Mesendoderm (in vitro differentiated cells): Measurements from ENCODE around the gene HOXA6.

Source experiments
- DNase-seq: peaks from one replicate; pipeline ENCODE4 v3.0.0; 2013
- H2AK5ac ChIP-seq: 2 replicates; pipeline ENCODE4 v1.6.1; 2013; ENCODE audit warnings: low read length, inconsistent platforms
- H2BK120ac ChIP-seq: 2 replicates; pipeline ENCODE4 v1.6.1; 2013; ENCODE audit warnings: low read depth, mild to moderate bottlenecking, low read length, moderate library complexity, mixed read lengths
- H2BK15ac ChIP-seq: replicated peaks from 2 replicates; pipeline ENCODE4 v1.6.1; 2013; ENCODE audit warnings: low read depth, mild to moderate bottlenecking, moderate library complexity
- H2BK5ac ChIP-seq: 2 replicates; pipeline ENCODE4 v1.6.1; 2013; ENCODE audit warnings: low read length, inconsistent platforms
- H3K18ac ChIP-seq: 2 replicates; pipeline ENCODE4 v1.6.1; 2013; ENCODE audit warnings: mild to moderate bottlenecking, low read length, mixed read lengths
- H3K23ac ChIP-seq: one replicate; pipeline ENCODE4 v1.6.1; 2013; ENCODE audit warnings: low read length
- H3K27ac ChIP-seq: 2 replicates; pipeline ENCODE4 v1.5.1; 2013; ENCODE audit warnings: low read depth, mild to moderate bottlenecking, inconsistent platforms, low read length, moderate library complexity
- H3K27me3 ChIP-seq: 2 replicates; pipeline ENCODE4 v1.6.1; 2013; ENCODE audit warnings: low read length, control low read depth, mild to moderate bottlenecking, inconsistent platforms; ENCODE audit not compliant: insufficient read depth, poor library complexity
- H3K36me3 ChIP-seq: 2 replicates; pipeline ENCODE4 v1.6.1; 2013; ENCODE audit warnings: low read length, inconsistent platforms; ENCODE audit not compliant: control insufficient read depth, insufficient read depth
- H3K4ac ChIP-seq: one replicate; pipeline ENCODE4 v1.6.1; 2013; ENCODE audit warnings: low read depth, mild to moderate bottlenecking, low read length, moderate library complexity
- H3K4me1 ChIP-seq: 2 replicates; pipeline ENCODE4 v1.6.1; 2013; ENCODE audit warnings: low read depth, low read length, inconsistent platforms; ENCODE audit not compliant: control insufficient read depth
- H3K4me2 ChIP-seq: 2 replicates; pipeline ENCODE4 v1.6.1; 2013; ENCODE audit warnings: low read length
- H3K4me3 ChIP-seq: 2 replicates; pipeline ENCODE4 v1.5.1; 2013; ENCODE audit warnings: mild to moderate bottlenecking, low read length
- H3K56ac ChIP-seq: one replicate; pipeline ENCODE4 v1.6.1; 2013; ENCODE audit warnings: low read length
- H3K79me1 ChIP-seq: 2 replicates; pipeline ENCODE4 v1.6.1; 2013; ENCODE audit warnings: low read length, inconsistent platforms
- H3K79me2 ChIP-seq: 2 replicates; pipeline ENCODE4 v1.6.1; 2013; ENCODE audit warnings: mild to moderate bottlenecking, low read length; ENCODE audit not compliant: control insufficient read depth, insufficient read depth
- H3K9ac ChIP-seq: 2 replicates; pipeline ENCODE4 v1.6.1; 2013; ENCODE audit warnings: low read length, inconsistent platforms
- H4K5ac ChIP-seq: one replicate; pipeline ENCODE4 v1.6.1; 2013; ENCODE audit warnings: low read length
- H4K8ac ChIP-seq: one replicate; pipeline ENCODE4 v1.6.1; 2013; ENCODE audit warnings: low read depth, mild to moderate bottlenecking, control low read depth, low read length, moderate library complexity
- WGBS: extraction: QIAGEN DNeasy Blood & Tissue Kit; methylation state at CpG from one replicate; pipeline ENCODE4 v1.1.7; 2013; ENCODE audit warnings: low lambda C conversion rate, missing lambda C conversion rate; ENCODE audit not compliant: insufficient coverage; ENCODE audit errors: extremely low coverage; 5-methylcytosine and 5-hydroxymethylcytosine counted together

Gene HOXA6

DNA sequence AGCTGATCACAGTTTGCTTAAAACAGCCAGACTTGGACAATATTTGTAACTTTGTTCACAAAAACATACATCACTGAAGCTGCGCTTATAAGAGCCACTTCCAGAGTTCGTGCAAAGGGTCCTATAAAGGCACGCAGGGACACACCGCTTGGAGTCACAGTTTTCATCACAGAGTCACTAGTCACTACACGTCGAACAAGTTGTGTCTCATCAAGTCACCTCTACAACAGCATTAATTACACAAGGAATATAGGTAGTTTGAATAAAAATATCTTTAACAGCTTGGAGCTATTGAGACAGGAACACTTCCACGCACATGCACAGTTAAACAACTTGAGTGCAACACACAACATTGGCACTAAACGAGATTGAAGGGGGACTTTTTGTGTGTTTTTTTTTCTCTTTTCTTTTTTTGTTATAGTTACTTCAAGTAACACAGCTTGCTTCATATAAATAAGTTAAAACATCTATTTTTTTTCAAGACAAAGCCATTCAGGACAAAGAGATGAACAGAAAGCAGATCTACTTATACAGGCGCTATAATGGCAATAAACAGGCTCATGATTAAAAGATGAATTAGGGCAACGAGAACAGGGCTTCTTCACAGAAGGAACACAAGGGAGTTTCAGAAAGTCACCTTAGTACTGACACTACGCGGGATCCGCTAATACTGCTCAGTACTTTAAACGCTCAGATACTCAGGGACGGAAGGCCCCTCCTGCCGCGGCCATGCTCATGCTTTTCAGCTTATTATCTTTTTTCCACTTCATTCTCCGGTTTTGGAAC is 6.2 kb downstream of the HOXA6 start:
- whole genome bisulfite sequencing = no CpG with 5 or more reads among the region's 18 CpGs
- Histone ChIP-seq H3K4me3 (no peak overlapping the region), H3K27me3 (peaks cover 90% of the 10 kb centered on the region)

DNA sequence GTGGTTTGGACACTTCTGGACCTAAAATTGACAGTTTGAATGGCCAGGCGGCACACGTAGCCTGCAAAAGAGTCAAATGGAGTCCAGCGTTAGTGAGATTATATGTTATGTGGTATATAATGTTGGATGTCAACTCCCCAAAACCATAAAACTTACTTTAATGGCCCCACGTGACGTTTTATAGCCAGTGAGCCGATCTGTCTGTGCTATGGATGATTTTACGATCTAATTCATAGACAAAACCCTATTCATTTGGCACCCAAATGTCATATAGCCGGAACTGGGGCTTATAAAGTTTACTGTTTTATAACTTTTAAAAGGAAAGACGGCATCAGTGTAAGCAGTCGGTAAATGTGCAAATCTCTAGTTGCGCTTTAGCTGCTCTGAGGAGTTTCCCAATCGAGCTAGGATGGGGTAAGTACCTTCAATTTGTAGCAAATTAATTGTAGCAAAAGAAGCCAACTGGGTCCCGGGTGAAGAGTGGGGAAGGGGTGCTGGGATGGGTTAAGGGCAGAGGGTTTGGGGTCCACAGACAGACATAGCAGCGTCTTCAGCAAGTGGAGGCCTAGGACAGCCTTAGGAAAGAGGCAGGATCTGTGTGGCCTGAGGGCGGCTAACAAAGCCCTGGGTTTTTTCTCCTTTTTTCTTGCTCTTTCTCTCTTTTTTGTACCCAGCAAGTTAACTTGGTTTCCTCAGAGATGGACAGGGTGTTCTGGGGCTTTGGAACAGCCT is 7.3 kb downstream of the HOXA6 start:
- peaks cover 91% of the 10 kb centered on the region for H3K27me3 ChIP-seq
- WGBS = no CpG with 5 or more reads among the region's 15 CpGs
- H3K79me1 ChIP-seq = no peaks in the 10 kb centered on the region
- no peak overlapping the region for H4K5ac ChIP-seq
- DNase-seq = no peak
- no peak overlapping the region for H2AK5ac ChIP-seq
- H3K4me1 ChIP-seq = no peaks in the 10 kb centered on the region
- H3K4ac ChIP-seq = no peak overlapping the region
- H4K8ac ChIP-seq = no peak overlapping the region
- no peak overlapping the region for H3K23ac ChIP-seq
- H3K4me3 ChIP-seq = no peak overlapping the region
- H3K79me2 ChIP-seq = no peaks in the 10 kb centered on the region
- no peak overlapping the region for H3K56ac ChIP-seq
- no peak overlapping the region for H3K4me2 ChIP-seq
- no peak overlapping the region for H2BK5ac ChIP-seq
- H3K18ac ChIP-seq = no peak overlapping the region
- no peaks in the 10 kb centered on the region for H3K36me3 ChIP-seq
- H3K27ac ChIP-seq = no peak overlapping the region
- H3K9ac ChIP-seq = no peak overlapping the region
- no peak overlapping the region for H2BK120ac ChIP-seq
- H2BK15ac ChIP-seq = no peak overlapping the region

More for the DNA sequence above, 6.2 kb downstream of the HOXA6 start:
- H3K18ac ChIP-seq = no peak overlapping the region
- H3K9ac ChIP-seq = no peak overlapping the region
- no peak overlapping the region for H3K4me2 ChIP-seq
- no peaks in the 10 kb centered on the region for H3K36me3 ChIP-seq
- no peak overlapping the region for H3K4ac ChIP-seq
- no peak overlapping the region for H2BK120ac ChIP-seq
- no peaks in the 10 kb centered on the region for H3K4me1 ChIP-seq
- H2AK5ac ChIP-seq = no peak overlapping the region
- no peak overlapping the region for H3K23ac ChIP-seq
- no peaks in the 10 kb centered on the region for H3K79me1 ChIP-seq
- H3K56ac ChIP-seq = no peak overlapping the region
- no peak overlapping the region for H2BK5ac ChIP-seq
- H3K79me2 ChIP-seq = no peaks in the 10 kb centered on the region
- no peak overlapping the region for H3K27ac ChIP-seq
- H4K5ac ChIP-seq = no peak overlapping the region
- no peak overlapping the region for H2BK15ac ChIP-seq
- no peak for DNase-seq
- no peak overlapping the region for H4K8ac ChIP-seq

DNA sequence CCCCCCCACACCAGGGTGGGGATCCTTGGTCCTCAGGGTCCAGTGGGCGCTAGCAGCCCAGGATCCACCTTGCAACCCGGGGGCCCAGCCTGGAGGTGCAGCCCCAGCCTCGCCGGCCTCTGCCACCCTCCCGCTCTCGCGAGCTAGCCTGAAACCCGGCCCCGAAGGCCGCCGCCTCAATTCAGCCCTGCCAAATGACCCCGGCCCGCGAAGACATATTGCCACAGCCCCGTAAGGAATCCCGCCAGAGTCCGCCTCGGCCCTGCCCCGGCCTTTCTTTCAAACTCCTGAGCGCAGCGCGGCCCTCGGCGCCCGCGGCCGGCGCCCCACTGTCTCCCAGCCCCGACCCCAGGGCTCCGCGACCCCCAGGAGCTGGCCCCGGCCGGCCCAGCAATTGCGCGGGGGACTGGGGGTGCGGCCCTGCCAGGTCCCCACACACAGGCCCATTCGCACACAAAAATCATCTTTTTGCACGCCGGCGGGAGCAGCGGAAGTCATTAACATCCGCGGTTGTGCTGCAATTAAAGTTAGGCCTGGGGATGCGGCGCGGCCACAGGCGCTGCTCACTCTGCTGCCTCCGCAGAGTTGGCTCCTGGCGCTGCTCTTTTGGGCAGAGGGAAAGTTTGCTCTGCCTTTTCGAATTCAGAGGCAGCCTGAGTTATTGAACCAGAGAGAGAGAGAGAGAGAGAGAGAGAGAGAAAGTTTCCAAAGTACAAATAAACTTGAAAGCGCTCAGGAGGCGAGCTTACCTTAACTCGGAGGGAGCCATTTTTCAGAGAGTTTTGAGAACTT is 8.0 kb downstream of the HOXA6 start:
- Histone ChIP-seq H2BK120ac (no peak overlapping the region), H2AK5ac (no peak overlapping the region), H3K56ac (no peak overlapping the region), H3K18ac (no peak overlapping the region), H3K27me3 (peaks cover 89% of the 10 kb centered on the region), H4K8ac (no peak overlapping the region), H3K4ac (no peak overlapping the region), H3K4me3 (no peak overlapping the region), H3K27ac (no peak overlapping the region), H3K4me1 (no peaks in the 10 kb centered on the region), H2BK15ac (no peak overlapping the region), H4K5ac (no peak overlapping the region), H2BK5ac (no peak overlapping the region), H3K4me2 (no peak overlapping the region), H3K36me3 (no peaks in the 10 kb centered on the region), H3K9ac (no peak overlapping the region), H3K79me2 (no peaks in the 10 kb centered on the region), H3K23ac (no peak overlapping the region), H3K79me1 (no peaks in the 10 kb centered on the region)
- no CpG with 5 or more reads among the region's 53 CpGs for WGBS
- no peak for DNase-seq

DNA sequence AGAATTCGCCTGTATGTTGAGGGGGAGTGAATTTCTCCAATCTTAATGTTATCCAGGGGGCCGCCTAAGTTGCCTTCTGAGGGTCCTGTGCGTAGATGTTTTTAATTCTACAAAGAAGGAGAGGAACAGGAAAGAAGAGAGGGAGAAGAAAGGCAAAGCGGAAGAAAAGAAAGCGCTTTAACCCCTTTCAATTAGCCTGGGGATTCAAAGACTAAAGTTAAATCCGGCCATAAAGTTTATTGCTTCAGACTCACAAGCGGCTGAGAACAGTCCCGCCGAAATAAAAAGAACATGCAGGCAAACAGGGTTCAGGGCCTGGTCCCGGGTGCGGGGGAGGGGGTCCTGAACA is 8.6 kb downstream of the HOXA6 start:
- no CpG with 5 or more reads among the region's 11 CpGs for WGBS
- Histone ChIP-seq H3K27me3 (peaks cover 89% of the 10 kb centered on the region), H2AK5ac (no peak overlapping the region), H2BK15ac (no peak overlapping the region), H3K27ac (no peak overlapping the region), H3K23ac (no peak overlapping the region), H3K4ac (no peak overlapping the region), H3K79me1 (no peaks in the 10 kb centered on the region), H3K4me3 (no peak overlapping the region), H4K5ac (no peak overlapping the region), H3K18ac (no peak overlapping the region), H3K9ac (no peak overlapping the region), H2BK120ac (no peak overlapping the region), H4K8ac (no peak overlapping the region), H3K56ac (no peak overlapping the region), H3K4me2 (no peak overlapping the region), H3K79me2 (no peaks in the 10 kb centered on the region), H3K36me3 (no peaks in the 10 kb centered on the region), H2BK5ac (no peak overlapping the region), H3K4me1 (no peaks in the 10 kb centered on the region)
- DNase-seq = no peak

DNA sequence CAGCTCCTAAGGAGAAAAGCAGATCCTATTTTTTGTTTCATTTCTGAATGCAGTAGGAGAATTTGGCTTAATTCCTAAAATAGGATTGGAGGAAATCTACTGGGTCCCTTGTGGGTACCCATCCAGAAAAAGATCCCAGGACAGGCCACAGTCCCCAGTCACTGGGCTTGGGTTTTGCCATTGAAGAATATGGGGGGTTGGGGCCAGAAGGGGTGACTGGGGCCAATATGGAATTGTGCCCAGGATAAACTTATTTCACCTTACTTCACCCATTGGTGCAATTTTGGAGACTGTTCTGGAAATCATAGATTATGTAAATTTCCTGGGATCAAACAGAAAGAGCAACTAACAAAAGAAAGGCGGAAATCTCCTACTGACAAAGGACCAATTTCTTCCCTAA is 9.1 kb downstream of the HOXA6 start:
- Histone ChIP-seq H3K27ac (no peak overlapping the region), H3K23ac (no peak overlapping the region), H3K4me1 (no peaks in the 10 kb centered on the region), H3K36me3 (no peaks in the 10 kb centered on the region), H3K18ac (no peak overlapping the region), H3K56ac (no peak overlapping the region), H3K4me3 (no peak overlapping the region), H4K8ac (no peak overlapping the region), H3K9ac (no peak overlapping the region), H3K79me2 (no peaks in the 10 kb centered on the region), H2AK5ac (no peak overlapping the region), H3K79me1 (no peaks in the 10 kb centered on the region), H2BK15ac (no peak overlapping the region), H3K4me2 (no peak overlapping the region), H4K5ac (no peak overlapping the region), H2BK5ac (no peak overlapping the region), H3K27me3 (peaks cover 93% of the 10 kb centered on the region), H2BK120ac (no peak overlapping the region), H3K4ac (no peak overlapping the region)
- DNase-seq = no peak
- WGBS = no CpG with 5 or more reads among the region's 1 CpG
